K562 (cell line): ENCODE measurements around the gene MYO18A. TPM values are rescaled to one million over a fixed set of nuclear protein-coding genes. Genes with fewer than 3 reads are reported as not detected.

Experiments
- CCNT2 ChIP-seq: IDR thresholded peaks from 2 replicates; pipeline ENCODE4 v1.6.1; 2011; ENCODE audit warnings: borderline replicate concordance, low read depth, mild to moderate bottlenecking, moderate library complexity, mixed read lengths, low read length; ENCODE audit not compliant: insufficient read length; ENCODE audit errors: extremely low read depth
- CTBP1 ChIP-seq: fragments of 450-650 bp; IDR thresholded peaks from 2 replicates; pipeline ENCODE4 v1.6.1; 2016; ENCODE audit warnings: borderline replicate concordance
- ELF4 ChIP-seq: fragments of 450-650 bp; formaldehyde crosslinking; IDR thresholded peaks from 2 replicates; pipeline ENCODE4 v1.4.0; 2022; ENCODE audit warnings: missing genetic modification characterization
- ERF ChIP-seq: fragments of 450-650 bp; formaldehyde crosslinking; IDR thresholded peaks from 2 replicates; pipeline ENCODE4 v1.4.0; 2020; ENCODE audit warnings: mild to moderate bottlenecking, mixed read lengths
- FOXA1 ChIP-seq: fragments of 450-650 bp; IDR thresholded peaks from 2 replicates; pipeline ENCODE4 v1.6.1; 2016; ENCODE audit warnings: mild to moderate bottlenecking, borderline replicate concordance
- HMGN3 ChIP-seq: IDR thresholded peaks from 2 replicates; pipeline ENCODE4 v1.6.1; 2011; ENCODE audit warnings: borderline replicate concordance, low read depth, mild to moderate bottlenecking, mixed read lengths, low read length; ENCODE audit not compliant: insufficient read length; ENCODE audit errors: extremely low read depth
- MTA3 ChIP-seq: fragments of 450-650 bp; formaldehyde crosslinking; IDR thresholded peaks from 2 replicates; pipeline ENCODE4 v1.6.1; 2017; ENCODE audit warnings: mild to moderate bottlenecking, borderline replicate concordance
- RB1 ChIP-seq: fragments of 450-650 bp; IDR thresholded peaks from 2 replicates; pipeline ENCODE4 v1.6.1; 2017; ENCODE audit warnings: low read depth, mild to moderate bottlenecking
- SMAD4 ChIP-seq: fragments of 250-450 bp; sonication (Bioruptor Pico); conservative IDR thresholded peaks from 2 replicates; pipeline ENCODE4 v1.8.0; 2021; ENCODE audit warnings: inconsistent platforms, mild to moderate bottlenecking, moderate library complexity
- SREBF2 ChIP-seq: sonication (generic); formaldehyde crosslinking; IDR thresholded peaks from 2 replicates; pipeline ENCODE4 v1.4.0; 2020; ENCODE audit warnings: mild to moderate bottlenecking, missing genetic modification reagents
- TOE1 ChIP-seq, 2 experiments: fragments of 450-650 bp in 1 of 2; sonication (generic) in 1 of 2; formaldehyde crosslinking in 1 of 2; IDR thresholded peaks; 2 replicates each; pipeline versions ENCODE4 v1.7.1 to v1.8.0; 2016 to 2022; ENCODE audit warnings: borderline replicate concordance in 2 of 2, mild to moderate bottlenecking in 2 of 2, antibody characterized with exemption in 1 of 2, inconsistent platforms in 1 of 2, low read depth in 1 of 2, missing genetic modification reagents in 1 of 2, moderate library complexity in 1 of 2
- ZBTB17 ChIP-seq: fragments of 450-650 bp; formaldehyde crosslinking; IDR thresholded peaks from 2 replicates; pipeline ENCODE4 v1.4.0; 2020; ENCODE audit warnings: mild to moderate bottlenecking
- ZC3H4 ChIP-seq: sonication (generic); formaldehyde crosslinking; IDR thresholded peaks from 2 replicates; pipeline ENCODE4 v1.9.0; 2021; ENCODE audit warnings: missing genetic modification reagents, borderline replicate concordance
- ZFP36 ChIP-seq: fragments of 150-350 bp; IDR thresholded peaks from 2 replicates; pipeline ENCODE4 v1.6.1; 2018; ENCODE audit warnings: low read length, low read depth; ENCODE audit not compliant: partially characterized antibody
- ZNF174 ChIP-seq: fragments of 250-450 bp; sonication (Bioruptor Pico); IDR thresholded peaks from 2 replicates; pipeline ENCODE4 v1.4.0; 2020; ENCODE audit warnings: mild to moderate bottlenecking
- polyA plus RNA-seq, 8 experiments: library from polyadenylated mRNA; depleted of rRNA in 4 of 8; stranded (reverse) in 5 of 8; unstranded in 3 of 8; fragments of >200 nt; fragmentation: Nextera tagmentation in 2 of 8; fragmentation: Illumina TruSeq in 1 of 8; extraction: Ambion mirVana in 2 of 8; extraction: Trizol in 1 of 8; gene quantifications; 2 replicates each; pipeline versions ENCODE4 v1.2.1 to v1.2.3, GENCODE V29; 2011 to 2014; ENCODE audit warnings: inconsistent platforms in 1 of 8, missing spikeins in 1 of 8
- total RNA-seq, 7 experiments: library from RNA; depleted of rRNA in 6 of 7; stranded (reverse); fragments of >200 nt in 6 of 7; fragmentation: Illumina TruSeq in 2 of 7; extraction: Trizol in 2 of 7; gene quantifications; 2 replicates each; pipeline versions ENCODE4 v1.2.1 to v1.2.3, GENCODE V29; 2011 to 2021; ENCODE audit warnings: low replicate concordance in 1 of 7
- TF ChIP-seq, protein P1 (sequence below), 3 experiments: fragments of 200-800 bp in 1 of 3; fragments of 250-450 bp in 1 of 3; fragments of 450-650 bp in 1 of 3; sonication (Bioruptor Pico) in 1 of 3; sonication (Bioruptor generic) in 1 of 3; formaldehyde crosslinking in 1 of 3; IDR thresholded peaks; 2 replicates each; pipeline versions ENCODE4 v1.6.1 to v1.8.0; 2016 to 2022; ENCODE audit warnings: mild to moderate bottlenecking in 2 of 3, missing genetic modification characterization in 2 of 3, missing compliant biosample characterization in 1 of 3, moderate library complexity in 1 of 3
- TF ChIP-seq, protein P2 (sequence below): sonication (generic); formaldehyde crosslinking; IDR thresholded peaks from 2 replicates; pipeline ENCODE4 v1.8.1; 2023; ENCODE audit warnings: mild to moderate bottlenecking, missing genetic modification reagents
- TF ChIP-seq, protein P3 (sequence below), 2 experiments: IDR thresholded peaks; 2 replicates each; pipeline ENCODE4 v1.6.1; 2012; ENCODE audit warnings: improper control_type of control experiment in 2 of 2, low read depth in 2 of 2, low read length in 2 of 2, borderline replicate concordance in 1 of 2

The MYO18A gene
- total and polyA plus RNA-seq, 9 of the 15 experiments (the other 6 are each of a cell fraction or from before 2014, with no cell fraction given) = 2.5 to 65.4 (median 17.1) TPM

DNA sequence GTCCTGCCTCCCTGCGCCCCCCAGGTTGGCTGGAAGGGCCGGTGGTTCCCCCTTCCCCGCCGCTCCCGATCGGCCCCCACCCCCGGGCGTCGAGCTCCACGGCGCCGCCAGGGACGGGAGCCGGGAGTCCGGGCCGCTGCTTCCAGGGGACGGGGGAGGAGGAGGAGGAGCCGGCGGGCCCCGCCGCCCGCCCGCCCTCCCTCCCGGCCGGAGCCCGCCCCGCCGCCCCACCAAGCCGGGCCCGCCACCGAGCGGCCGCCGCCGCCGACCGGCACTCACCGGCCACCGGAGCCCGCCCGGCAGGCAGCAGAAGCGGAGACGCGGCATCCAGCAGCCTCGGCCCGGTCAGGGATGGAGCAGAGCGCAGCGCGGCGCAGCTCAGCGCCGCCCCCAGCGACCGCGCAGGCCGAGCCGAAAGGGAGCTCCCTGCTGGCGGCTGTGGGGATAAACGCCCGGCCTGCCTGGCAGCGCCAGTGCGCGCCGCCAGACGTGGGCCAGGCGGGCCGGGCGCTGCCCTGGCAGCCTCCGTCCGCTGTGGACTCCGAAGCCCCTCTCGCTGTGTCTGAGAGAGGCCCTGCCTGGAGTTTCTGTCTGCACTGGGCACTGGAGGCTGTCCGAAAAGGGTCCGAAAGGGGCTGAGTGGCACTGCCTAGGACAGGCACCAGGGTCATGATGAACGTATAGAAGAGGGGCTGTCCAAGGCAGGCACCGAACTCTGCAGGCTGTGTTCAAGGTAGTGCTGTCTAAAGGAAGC, at the start of gene MYO18A (continued):
- TF ChIP-seq, protein P1, sequence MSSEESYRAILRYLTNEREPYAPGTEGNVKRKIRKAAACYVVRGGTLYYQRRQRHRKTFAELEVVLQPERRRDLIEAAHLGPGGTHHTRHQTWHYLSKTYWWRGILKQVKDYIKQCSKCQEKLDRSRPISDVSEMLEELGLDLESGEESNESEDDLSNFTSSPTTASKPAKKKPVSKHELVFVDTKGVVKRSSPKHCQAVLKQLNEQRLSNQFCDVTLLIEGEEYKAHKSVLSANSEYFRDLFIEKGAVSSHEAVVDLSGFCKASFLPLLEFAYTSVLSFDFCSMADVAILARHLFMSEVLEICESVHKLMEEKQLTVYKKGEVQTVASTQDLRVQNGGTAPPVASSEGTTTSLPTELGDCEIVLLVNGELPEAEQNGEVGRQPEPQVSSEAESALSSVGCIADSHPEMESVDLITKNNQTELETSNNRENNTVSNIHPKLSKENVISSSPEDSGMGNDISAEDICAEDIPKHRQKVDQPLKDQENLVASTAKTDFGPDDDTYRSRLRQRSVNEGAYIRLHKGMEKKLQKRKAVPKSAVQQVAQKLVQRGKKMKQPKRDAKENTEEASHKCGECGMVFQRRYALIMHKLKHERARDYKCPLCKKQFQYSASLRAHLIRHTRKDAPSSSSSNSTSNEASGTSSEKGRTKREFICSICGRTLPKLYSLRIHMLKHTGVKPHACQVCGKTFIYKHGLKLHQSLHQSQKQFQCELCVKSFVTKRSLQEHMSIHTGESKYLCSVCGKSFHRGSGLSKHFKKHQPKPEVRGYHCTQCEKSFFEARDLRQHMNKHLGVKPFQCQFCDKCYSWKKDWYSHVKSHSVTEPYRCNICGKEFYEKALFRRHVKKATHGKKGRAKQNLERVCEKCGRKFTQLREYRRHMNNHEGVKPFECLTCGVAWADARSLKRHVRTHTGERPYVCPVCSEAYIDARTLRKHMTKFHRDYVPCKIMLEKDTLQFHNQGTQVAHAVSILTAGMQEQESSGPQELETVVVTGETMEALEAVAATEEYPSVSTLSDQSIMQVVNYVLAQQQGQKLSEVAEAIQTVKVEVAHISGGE (CRISPR knock-in tag; IDR thresholded peaks at IDR 0.05) = 0 out of 6 replicates have a peak, but pooled peaks of 1 of the 3 experiments have one; percentile 13
- TF ChIP-seq ZNF174 (CRISPR knock-in tag) (no peak), RB1 (peak; percentile 92), MTA3 (peak; percentile 68; the same call in 1 of the 2 replicates), CCNT2 (peak; percentile 84), ERF (CRISPR knock-in tag) (peak; percentile 93), FOXA1 (no peak), HMGN3 (peak; percentile 78), CTBP1 (peak; percentile 88), ZC3H4 (CRISPR knock-in tag) (no peak), ZFP36 (peak; percentile 31), ELF4 (no peak), TOE1 (IDR thresholded peaks at IDR 0.05; ENCODE audit: borderline replicate concordance) (no peak), TOE1 (CRISPR knock-in tag; IDR thresholded peaks at IDR 0.05; ENCODE audit: borderline replicate concordance, low read depth) (no peak), ZBTB17 (peak; percentile 31; the same call in 1 of the 2 replicates), SREBF2 (CRISPR knock-in tag) (no peak), SMAD4 (CRISPR knock-in tag) (peak; percentile 54)
- TF ChIP-seq, protein P2, sequence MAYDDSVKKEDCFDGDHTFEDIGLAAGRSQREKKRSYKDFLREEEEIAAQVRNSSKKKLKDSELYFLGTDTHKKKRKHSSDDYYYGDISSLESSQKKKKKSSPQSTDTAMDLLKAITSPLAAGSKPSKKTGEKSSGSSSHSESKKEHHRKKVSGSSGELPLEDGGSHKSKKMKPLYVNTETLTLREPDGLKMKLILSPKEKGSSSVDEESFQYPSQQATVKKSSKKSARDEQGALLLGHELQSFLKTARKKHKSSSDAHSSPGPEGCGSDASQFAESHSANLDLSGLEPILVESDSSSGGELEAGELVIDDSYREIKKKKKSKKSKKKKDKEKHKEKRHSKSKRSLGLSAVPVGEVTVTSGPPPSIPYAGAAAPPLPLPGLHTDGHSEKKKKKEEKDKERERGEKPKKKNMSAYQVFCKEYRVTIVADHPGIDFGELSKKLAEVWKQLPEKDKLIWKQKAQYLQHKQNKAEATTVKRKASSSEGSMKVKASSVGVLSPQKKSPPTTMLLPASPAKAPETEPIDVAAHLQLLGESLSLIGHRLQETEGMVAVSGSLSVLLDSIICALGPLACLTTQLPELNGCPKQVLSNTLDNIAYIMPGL (CRISPR knock-in tag) = 0 out of 2 replicates have a peak, but pooled peaks have one; percentile 37
- TF ChIP-seq, protein P3, sequence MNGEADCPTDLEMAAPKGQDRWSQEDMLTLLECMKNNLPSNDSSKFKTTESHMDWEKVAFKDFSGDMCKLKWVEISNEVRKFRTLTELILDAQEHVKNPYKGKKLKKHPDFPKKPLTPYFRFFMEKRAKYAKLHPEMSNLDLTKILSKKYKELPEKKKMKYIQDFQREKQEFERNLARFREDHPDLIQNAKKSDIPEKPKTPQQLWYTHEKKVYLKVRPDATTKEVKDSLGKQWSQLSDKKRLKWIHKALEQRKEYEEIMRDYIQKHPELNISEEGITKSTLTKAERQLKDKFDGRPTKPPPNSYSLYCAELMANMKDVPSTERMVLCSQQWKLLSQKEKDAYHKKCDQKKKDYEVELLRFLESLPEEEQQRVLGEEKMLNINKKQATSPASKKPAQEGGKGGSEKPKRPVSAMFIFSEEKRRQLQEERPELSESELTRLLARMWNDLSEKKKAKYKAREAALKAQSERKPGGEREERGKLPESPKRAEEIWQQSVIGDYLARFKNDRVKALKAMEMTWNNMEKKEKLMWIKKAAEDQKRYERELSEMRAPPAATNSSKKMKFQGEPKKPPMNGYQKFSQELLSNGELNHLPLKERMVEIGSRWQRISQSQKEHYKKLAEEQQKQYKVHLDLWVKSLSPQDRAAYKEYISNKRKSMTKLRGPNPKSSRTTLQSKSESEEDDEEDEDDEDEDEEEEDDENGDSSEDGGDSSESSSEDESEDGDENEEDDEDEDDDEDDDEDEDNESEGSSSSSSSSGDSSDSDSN (IDR thresholded peaks at IDR 0.05; ENCODE audit: borderline replicate concordance in 1 of 2, low read depth in 2 of 2, low read length in 2 of 2) = peak; percentile 98 to 99
